Transverse colon (tissue), 4 donors: Measurements from ENCODE around the gene BCAS1. TPM values are rescaled to one million over a fixed set of nuclear protein-coding genes. Genes with fewer than 3 reads are reported as not detected.

ENCODE experiments used
- DNase-seq: peaks from one replicate; pipeline ENCODE4 v3.0.0-alpha.2; 2019
- H3K27ac ChIP-seq, 4 donors: fragments of 200-600 bp; sonication (generic); 2 replicates each; pipeline ENCODE4 v1.5.1; 2016 to 2018; ENCODE audit warnings: inconsistent platforms in 4 of 4
- H3K27me3 ChIP-seq: fragments of 200-600 bp; sonication (generic); 2 replicates; pipeline ENCODE4 v1.5.1; 2017; ENCODE audit warnings: inconsistent platforms
- H3K36me3 ChIP-seq, 4 donors: fragments of 200-600 bp; sonication (generic); 2 replicates each; pipeline ENCODE4 v1.5.1; 2017 to 2019; ENCODE audit warnings: inconsistent platforms in 4 of 4
- H3K4me1 ChIP-seq, 4 donors: fragments of 200-600 bp; sonication (generic); 2 replicates each; pipeline ENCODE4 v1.5.1; 2017 to 2020; ENCODE audit warnings: inconsistent platforms in 4 of 4
- H3K4me3 ChIP-seq, 4 donors: fragments of 200-600 bp; sonication (generic); 1 replicate in 1 of 4; 2 replicates in 3 of 4; pipeline versions ENCODE4 v1.5.1 to v1.6.1; 2017 to 2019; ENCODE audit warnings: inconsistent platforms in 4 of 4
- H3K9me3 ChIP-seq, 2 donors: fragments of 200-600 bp; sonication (generic); 2 replicates each; pipeline ENCODE4 v1.5.1; 2017 to 2019; ENCODE audit warnings: inconsistent platforms in 2 of 2
- EP300 ChIP-seq: sonication (generic); formaldehyde crosslinking; IDR thresholded peaks from one replicate; pipeline ENCODE4 v1.6.1; 2017; ENCODE audit warnings: antibody characterized with exemption, low read depth
- POLR2A ChIP-seq: fragments of 450-650 bp; IDR thresholded peaks from one replicate; pipeline ENCODE4 v1.6.1; 2016; ENCODE audit warnings: antibody characterized with exemption, mild to moderate bottlenecking, moderate library complexity
- POLR2AphosphoS5 ChIP-seq, 3 donors: sonication (generic); formaldehyde crosslinking; IDR thresholded peaks; one replicate each; pipeline ENCODE4 v1.6.1; 2016; ENCODE audit warnings: antibody characterized with exemption in 3 of 3
- WGBS, 2 donors: methylation state at CpG; one replicate each; pipeline ENCODE4 v1.1.5; 2018; ENCODE audit warnings: low coverage in 1 of 2; 5-methylcytosine and 5-hydroxymethylcytosine counted together
- in situ Hi-C, 4 donors: fragments of 200-750 bp; cut with MboI; loops; one replicate each; pipeline versions ENCODE4 v1.15.0 to v1.15.1; 2017; ENCODE audit warnings: low sequenced_read_pairs in 3 of 4, low pct_ligation_motif_present in 1 of 4, low pct_unique_long_range_greater_than_20kb in 1 of 4
- intact Hi-C: fragments of 100-400 bp; cut with DNase I; formaldehyde crosslinking; loops from one replicate; pipeline ENCODE4 v1.15.1; 2023; ENCODE audit warnings: low total_unique reads
- total RNA-seq, 4 donors: library from RNA; depleted of rRNA; stranded (reverse); fragments of >200 nt; gene quantifications; one replicate each; pipeline ENCODE4 v1.1.0, GENCODE V29; 2016
- TF ChIP-seq, protein P1 (sequence below), 5 experiments: fragments of 200-600 bp in 3 of 5; fragments of 450-650 bp in 2 of 5; sonication (generic) in 3 of 5; IDR thresholded peaks; 1 replicate in 2 of 5; 2 replicates in 3 of 5; pipeline ENCODE4 v1.5.1; 2016 to 2017; ENCODE audit warnings: antibody characterized with exemption in 5 of 5, inconsistent platforms in 3 of 5, mild to moderate bottlenecking in 2 of 5, moderate library complexity in 1 of 5

BCAS1 gene
- total RNA-seq, 4 donors from 2014 or later, result 68.9 to 127 (median 89.0) TPM

DNA sequence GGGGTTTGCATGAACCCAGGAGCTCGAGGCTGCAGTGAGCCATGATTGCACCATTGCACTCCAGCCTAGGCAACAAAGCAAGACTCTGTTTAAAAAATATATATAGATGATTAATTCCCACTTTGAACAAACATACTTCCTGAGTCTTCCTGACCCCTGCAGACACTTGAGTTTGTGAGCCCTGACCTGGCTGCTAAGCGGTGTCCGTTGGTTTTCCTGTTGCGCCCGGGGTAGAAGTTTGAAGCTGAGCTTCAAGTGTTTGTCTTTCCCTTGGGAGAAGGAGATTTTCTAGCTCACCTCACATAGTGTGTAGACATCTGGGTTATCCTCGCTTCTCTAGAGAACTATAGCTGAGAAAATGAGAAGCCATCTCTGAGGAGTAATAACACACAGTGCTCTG is 11.7 kb upstream of the BCAS1 start:
- Histone ChIP-seq H3K4me3 (no peak overlapping the region), H3K36me3 (no peaks in the 10 kb centered on the region), H3K27me3 (no peaks in the 10 kb centered on the region), H3K9me3 (no peaks in the 10 kb centered on the region), H3K27ac (no peak overlapping the region), H3K4me1 (peaks cover 0 to 27% (median 7%) of the 10 kb centered on the region in 4 donors)
- no peak for DNase-seq
- TF ChIP-seq POLR2AphosphoS5 (IDR thresholded peaks at IDR 0.05) (no peak), POLR2A (no peak), EP300 (no peak)
- TF ChIP-seq, protein P1, sequence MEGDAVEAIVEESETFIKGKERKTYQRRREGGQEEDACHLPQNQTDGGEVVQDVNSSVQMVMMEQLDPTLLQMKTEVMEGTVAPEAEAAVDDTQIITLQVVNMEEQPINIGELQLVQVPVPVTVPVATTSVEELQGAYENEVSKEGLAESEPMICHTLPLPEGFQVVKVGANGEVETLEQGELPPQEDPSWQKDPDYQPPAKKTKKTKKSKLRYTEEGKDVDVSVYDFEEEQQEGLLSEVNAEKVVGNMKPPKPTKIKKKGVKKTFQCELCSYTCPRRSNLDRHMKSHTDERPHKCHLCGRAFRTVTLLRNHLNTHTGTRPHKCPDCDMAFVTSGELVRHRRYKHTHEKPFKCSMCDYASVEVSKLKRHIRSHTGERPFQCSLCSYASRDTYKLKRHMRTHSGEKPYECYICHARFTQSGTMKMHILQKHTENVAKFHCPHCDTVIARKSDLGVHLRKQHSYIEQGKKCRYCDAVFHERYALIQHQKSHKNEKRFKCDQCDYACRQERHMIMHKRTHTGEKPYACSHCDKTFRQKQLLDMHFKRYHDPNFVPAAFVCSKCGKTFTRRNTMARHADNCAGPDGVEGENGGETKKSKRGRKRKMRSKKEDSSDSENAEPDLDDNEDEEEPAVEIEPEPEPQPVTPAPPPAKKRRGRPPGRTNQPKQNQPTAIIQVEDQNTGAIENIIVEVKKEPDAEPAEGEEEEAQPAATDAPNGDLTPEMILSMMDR (IDR thresholded peaks at IDR 0.05), result no peak
- WGBS, 2 donors, result 56 to 74% methylated on average over 1 to 6 of the region's 6 CpGs
- intact Hi-C loops, result no loop called here
- in situ Hi-C loops, result loop anchor here in 1 of 4 donors (25.0 kb wide), 1 partner anchor 555 kb away; no protein-coding TSS in a partner anchor

DNA sequence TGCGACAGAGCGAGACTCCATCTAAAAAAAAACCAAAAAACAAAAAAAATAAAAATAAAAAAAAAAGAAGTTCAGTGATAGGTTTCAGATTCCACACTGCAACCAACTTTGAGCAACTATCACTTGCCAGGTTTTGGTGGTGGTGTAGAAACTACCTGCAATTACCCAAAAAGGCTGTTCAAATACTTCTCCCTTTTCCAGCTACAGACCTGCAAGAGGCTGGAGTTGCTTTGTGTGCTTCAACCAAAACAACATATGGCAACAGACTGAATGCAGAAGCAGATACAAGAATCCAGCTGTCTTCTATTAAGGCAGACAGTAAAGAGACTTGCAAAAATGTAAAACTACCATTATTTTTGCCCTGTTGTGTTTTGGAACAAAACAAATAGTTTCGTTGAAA is 9.3 kb upstream of the BCAS1 start:
- DNase-seq, result no peak
- 0 to 67% methylated on average over 1 to 3 of the region's 3 CpGs for WGBS, 2 donors
- TF ChIP-seq POLR2A, result no peak
- TF ChIP-seq, protein P1 (IDR thresholded peaks at IDR 0.05), result no peak
- no peak for TF ChIP-seq EP300
- no peak for TF ChIP-seq POLR2AphosphoS5 (IDR thresholded peaks at IDR 0.05)
- in situ Hi-C loops (loop anchor here in 1 of 4 donors (25.0 kb wide), 1 partner anchor 558 kb away; no protein-coding TSS in a partner anchor), intact Hi-C loops (no loop called here)
- Histone ChIP-seq H3K4me1 (peaks cover 0 to 9% (median 0%) of the 10 kb centered on the region in 4 donors), H3K36me3 (no peaks in the 10 kb centered on the region), H3K9me3 (no peaks in the 10 kb centered on the region), H3K4me3 (no peak overlapping the region), H3K27me3 (no peaks in the 10 kb centered on the region), H3K27ac (no peak overlapping the region)

DNA sequence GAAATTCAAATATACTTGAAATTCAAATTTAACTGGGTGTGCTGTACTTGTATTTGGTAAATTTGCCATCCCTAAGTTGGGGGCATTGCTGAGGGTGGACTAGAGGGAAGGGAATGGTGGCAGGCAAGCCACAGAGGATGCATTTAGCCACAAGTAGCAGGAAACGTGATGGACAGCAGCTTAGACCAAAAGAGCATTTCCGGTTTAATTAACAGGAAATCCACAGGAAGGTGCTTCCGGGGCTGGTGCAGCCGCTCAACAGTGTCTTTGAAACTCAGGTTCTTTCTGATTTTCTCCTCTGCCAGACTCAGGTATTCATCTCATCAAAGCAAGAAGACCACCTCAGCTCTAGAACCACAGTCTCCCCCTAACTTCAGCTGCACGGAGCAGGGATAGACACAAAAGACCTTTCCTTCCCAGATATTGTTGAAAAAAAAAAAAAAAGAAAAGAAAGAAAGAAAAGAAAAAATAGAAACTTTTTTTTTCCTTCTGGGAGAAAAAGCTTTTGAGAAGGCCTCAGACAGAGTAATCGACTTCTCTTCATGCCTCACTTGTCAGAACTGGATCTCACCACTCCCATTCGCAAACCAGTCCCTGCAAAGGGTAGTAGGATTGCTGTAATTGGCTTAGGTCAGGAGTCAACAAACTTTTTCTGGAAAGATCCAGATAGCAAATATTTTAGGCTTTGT is 8.0 kb upstream of the BCAS1 start:
- TF ChIP-seq POLR2A (no peak), POLR2AphosphoS5 (IDR thresholded peaks at IDR 0.05) (no peak), EP300 (no peak)
- TF ChIP-seq, protein P1 (IDR thresholded peaks at IDR 0.05), result no peak

DNA sequence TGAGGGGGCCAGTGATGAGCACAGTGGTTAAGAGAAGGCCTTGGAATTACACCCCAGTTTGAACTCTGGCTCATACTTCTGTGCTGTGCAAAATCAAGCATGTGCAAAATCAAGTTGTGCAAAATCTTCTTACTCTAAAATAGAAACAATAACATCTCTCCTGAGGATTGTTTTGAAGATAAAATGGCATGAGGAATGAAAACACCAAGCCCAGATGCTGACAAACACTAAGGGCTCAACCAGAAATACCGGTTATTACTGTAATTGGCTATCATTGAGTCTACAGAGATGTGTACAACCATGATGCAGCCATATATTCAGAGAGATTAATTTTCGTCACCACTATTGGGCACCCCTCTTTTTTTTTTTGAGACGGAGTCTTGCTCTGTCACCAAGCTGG is 5.9 kb upstream of the BCAS1 start:
- H3K27me3 ChIP-seq, result no peaks in the 10 kb centered on the region
- peaks cover 0 to 12% (median under 1%) of the 10 kb centered on the region in 4 donors for H3K4me1 ChIP-seq
- H3K9me3 ChIP-seq, result no peaks in the 10 kb centered on the region
- WGBS, 2 donors, result 86 to 100% methylated on average over 3 of the region's 3 CpGs
- TF ChIP-seq, protein P1 (IDR thresholded peaks at IDR 0.05), result no peak
- no peak for TF ChIP-seq POLR2AphosphoS5 (IDR thresholded peaks at IDR 0.05)
- no peak for TF ChIP-seq EP300
- TF ChIP-seq POLR2A, result no peak
- H3K27ac ChIP-seq, result no peak overlapping the region
- intact Hi-C loops (no loop called here), in situ Hi-C loops (loop anchor here in 1 of 4 donors (25.0 kb wide), 1 partner anchor 561 kb away; no protein-coding TSS in a partner anchor)
- no peaks in the 10 kb centered on the region for H3K36me3 ChIP-seq
- no peak for DNase-seq
- H3K4me3 ChIP-seq, result no peak overlapping the region

More for the DNA sequence above, 8.0 kb upstream of the BCAS1 start:
- H3K27ac ChIP-seq, result no peak overlapping the region
- H3K27me3 ChIP-seq, result no peaks in the 10 kb centered on the region
- no peaks in the 10 kb centered on the region for H3K36me3 ChIP-seq
- H3K4me3 ChIP-seq, result no peak overlapping the region
- intact Hi-C loops, result no loop called here
- in situ Hi-C loops, result loop anchor here in 1 of 4 donors (25.0 kb wide), 1 partner anchor 559 kb away; no protein-coding TSS in a partner anchor
- no peak for DNase-seq
- WGBS, 2 donors, result 77 to 80% methylated on average over 4 to 7 of the region's 7 CpGs
- H3K9me3 ChIP-seq, result no peaks in the 10 kb centered on the region
- peaks cover 0 to 6% (median 0%) of the 10 kb centered on the region in 4 donors for H3K4me1 ChIP-seq
